IPS DF 6.9 (cell line): Measurements from ENCODE around the gene ADAR.

ENCODE experiments used
- DNase-seq: peaks from one replicate; pipeline ENCODE4 v3.0.0-alpha.2; 2013; ENCODE audit warnings: low read depth, low spot score
- H3K27ac ChIP-seq: one replicate; pipeline ENCODE4 v1.5.1; 2013; ENCODE audit warnings: low read length, control low read depth
- H3K27me3 ChIP-seq: 2 replicates; pipeline ENCODE4 v1.6.1; 2013; ENCODE audit warnings: mild to moderate bottlenecking, low read length; ENCODE audit not compliant: control insufficient read depth, insufficient read depth
- H3K36me3 ChIP-seq: 2 replicates; pipeline ENCODE4 v1.6.1; 2013; ENCODE audit warnings: low read length; ENCODE audit not compliant: control insufficient read depth, insufficient read depth
- H3K4me1 ChIP-seq: 2 replicates; pipeline ENCODE4 v1.6.1; 2013; ENCODE audit warnings: low read length; ENCODE audit not compliant: control insufficient read depth, insufficient read depth
- H3K4me3 ChIP-seq: 2 replicates; pipeline ENCODE4 v1.5.1; 2013; ENCODE audit warnings: mild to moderate bottlenecking, low read length
- H3K9me3 ChIP-seq: 2 replicates; pipeline ENCODE4 v1.6.1; 2013; ENCODE audit warnings: low read length, inconsistent platforms; ENCODE audit not compliant: control insufficient read depth, insufficient read depth
- WGBS: extraction: QIAGEN DNeasy Blood & Tissue Kit; methylation state at CpG from one replicate; pipeline ENCODE4 v1.1.7; 2013; ENCODE audit warnings: mixed read lengths, missing lambda C conversion rate; ENCODE audit not compliant: insufficient read length, insufficient coverage; 5-methylcytosine and 5-hydroxymethylcytosine counted together

The ADAR gene

GRCh38 chr1:154557939-154558719 lies 49.9 kb downstream of the ADAR start, which contains the start of gene UBE2Q1:
TSS of gene UBE2Q1 (minus strand) at chr1:154558662. CDS start at chr1:154558553, 109 bp downstream.
- no peak for DNase-seq
- WGBS, result no CpG with 5 or more reads among the region's 69 CpGs
- Histone ChIP-seq H3K27me3 (no peaks in the 10 kb centered on the region), H3K36me3 (peaks cover 17% of the 10 kb centered on the region; the same call in 1 of the 2 replicates), H3K27ac (no peak within 1 kb of the TSS), H3K4me1 (peaks cover 6% of the 10 kb centered on the region; the same call in 1 of the 2 replicates), H3K4me3 (peak within 1 kb of the TSS; percentile 55), H3K9me3 (no peaks in the 10 kb centered on the region)

GRCh38 chr1:154557248-154557938 lies 50.6 kb downstream of the ADAR start:
- no peak for DNase-seq
- no peak overlapping the region for H3K27ac ChIP-seq
- WGBS, result no CpG with 5 or more reads among the region's 7 CpGs

GRCh38 chr1:154556422-154556821 lies 51.6 kb downstream of the ADAR start:
- Histone ChIP-seq H3K27me3 (no peaks in the 10 kb centered on the region), H3K9me3 (no peaks in the 10 kb centered on the region), H3K27ac (no peak overlapping the region), H3K4me1 (peaks cover 6% of the 10 kb centered on the region; the same call in 1 of the 2 replicates), H3K4me3 (no peak overlapping the region), H3K36me3 (peaks cover 31% of the 10 kb centered on the region)
- no peak for DNase-seq
- WGBS, result no CpG with 5 or more reads among the region's 4 CpGs

More at GRCh38 chr1:154557248-154557938, 50.6 kb downstream of the ADAR start:
- H3K9me3 ChIP-seq, result no peaks in the 10 kb centered on the region
- peaks cover 22% of the 10 kb centered on the region for H3K36me3 ChIP-seq
- H3K27me3 ChIP-seq, result no peaks in the 10 kb centered on the region
- peak overlapping the region; percentile 55; the same call in 1 of the 2 replicates for H3K4me3 ChIP-seq
- H3K4me1 ChIP-seq, result peaks cover 6% of the 10 kb centered on the region; the same call in 1 of the 2 replicates

GRCh38 chr1:154553056-154554030 lies 54.6 kb downstream of the ADAR start:
- no peak overlapping the region for H3K27ac ChIP-seq
- peaks cover 6% of the 10 kb centered on the region; the same call in 1 of the 2 replicates for H3K4me1 ChIP-seq
- no peaks in the 10 kb centered on the region for H3K27me3 ChIP-seq
- WGBS, result no CpG with 5 or more reads among the region's 12 CpGs
- DNase-seq, result no peak
- no peak overlapping the region for H3K4me3 ChIP-seq
- peaks cover 46% of the 10 kb centered on the region for H3K36me3 ChIP-seq
- no peaks in the 10 kb centered on the region for H3K9me3 ChIP-seq

- Histone ChIP-seq H3K4me1 (peaks cover 3% of the 10 kb centered on the region; the same call in 1 of the 2 replicates), H3K36me3 (peaks cover 46% of the 10 kb centered on the region)
Observed at GRCh38 chr1:154552036-154552435, 56.0 kb downstream of the ADAR start.

GRCh38 chr1:154551474-154551873 lies 56.5 kb downstream of the ADAR start:
- Histone ChIP-seq H3K4me1 (peaks cover 1% of the 10 kb centered on the region; the same call in 1 of the 2 replicates), H3K36me3 (peaks cover 46% of the 10 kb centered on the region), H3K27ac (no peak overlapping the region), H3K27me3 (no peaks in the 10 kb centered on the region), H3K4me3 (no peak overlapping the region), H3K9me3 (no peaks in the 10 kb centered on the region)
- no CpG with 5 or more reads among the region's 4 CpGs for WGBS
- DNase-seq, result no peak

More at GRCh38 chr1:154552036-154552435, 56.0 kb downstream of the ADAR start:
- no peak overlapping the region for H3K4me3 ChIP-seq
- no CpG with 5 or more reads among the region's 6 CpGs for WGBS
- no peaks in the 10 kb centered on the region for H3K27me3 ChIP-seq
- DNase-seq, result no peak
- no peaks in the 10 kb centered on the region for H3K9me3 ChIP-seq
- no peak overlapping the region for H3K27ac ChIP-seq

- no peaks in the 10 kb centered on the region for H3K27me3 ChIP-seq
- H3K4me1 ChIP-seq, result no peaks in the 10 kb centered on the region
- no peak for DNase-seq
- no CpG with 5 or more reads among the region's 6 CpGs for WGBS
- no peak overlapping the region for H3K27ac ChIP-seq
- H3K9me3 ChIP-seq, result no peaks in the 10 kb centered on the region
- H3K36me3 ChIP-seq, result peaks cover 46% of the 10 kb centered on the region
- H3K4me3 ChIP-seq, result no peak overlapping the region
Observed at GRCh38 chr1:154550657-154551056, 57.3 kb downstream of the ADAR start.

- H3K36me3 ChIP-seq, result peaks cover 40% of the 10 kb centered on the region
- H3K4me1 ChIP-seq, result no peaks in the 10 kb centered on the region
- no peaks in the 10 kb centered on the region for H3K9me3 ChIP-seq
- H3K4me3 ChIP-seq, result no peak overlapping the region
- DNase-seq, result no peak
- no CpG with 5 or more reads among the region's 5 CpGs for WGBS
- H3K27me3 ChIP-seq, result no peaks in the 10 kb centered on the region
- H3K27ac ChIP-seq, result no peak overlapping the region
Observed at GRCh38 chr1:154550070-154550469, 57.9 kb downstream of the ADAR start.

- Histone ChIP-seq H3K27me3 (no peaks in the 10 kb centered on the region), H3K4me3 (no peak overlapping the region), H3K4me1 (no peaks in the 10 kb centered on the region), H3K36me3 (peaks cover 36% of the 10 kb centered on the region), H3K9me3 (no peaks in the 10 kb centered on the region), H3K27ac (no peak overlapping the region)
- WGBS, result no CpG with 5 or more reads among the region's 3 CpGs
- no peak for DNase-seq
Observed at GRCh38 chr1:154549202-154549770, 58.7 kb downstream of the ADAR start.
